HL-60 (cell line): ENCODE results near the gene DDX23.

ENCODE experiments used
- POLR2AphosphoS5 ChIP-seq: IDR thresholded peaks from 2 replicates; pipeline ENCODE4 v1.6.1; 2012; ENCODE audit warnings: low read depth
- TF ChIP-seq, protein P1 (sequence below): IDR thresholded peaks from one replicate; pipeline ENCODE4 v1.5.1; 2011; ENCODE audit warnings: low read length, control low read depth, inconsistent platforms; ENCODE audit not compliant: insufficient read depth
- TF ChIP-seq, protein P2 (sequence below): IDR thresholded peaks from 2 replicates; pipeline ENCODE4 v1.6.1; 2012; ENCODE audit warnings: low read depth; ENCODE audit not compliant: insufficient replicate concordance

DNA sequence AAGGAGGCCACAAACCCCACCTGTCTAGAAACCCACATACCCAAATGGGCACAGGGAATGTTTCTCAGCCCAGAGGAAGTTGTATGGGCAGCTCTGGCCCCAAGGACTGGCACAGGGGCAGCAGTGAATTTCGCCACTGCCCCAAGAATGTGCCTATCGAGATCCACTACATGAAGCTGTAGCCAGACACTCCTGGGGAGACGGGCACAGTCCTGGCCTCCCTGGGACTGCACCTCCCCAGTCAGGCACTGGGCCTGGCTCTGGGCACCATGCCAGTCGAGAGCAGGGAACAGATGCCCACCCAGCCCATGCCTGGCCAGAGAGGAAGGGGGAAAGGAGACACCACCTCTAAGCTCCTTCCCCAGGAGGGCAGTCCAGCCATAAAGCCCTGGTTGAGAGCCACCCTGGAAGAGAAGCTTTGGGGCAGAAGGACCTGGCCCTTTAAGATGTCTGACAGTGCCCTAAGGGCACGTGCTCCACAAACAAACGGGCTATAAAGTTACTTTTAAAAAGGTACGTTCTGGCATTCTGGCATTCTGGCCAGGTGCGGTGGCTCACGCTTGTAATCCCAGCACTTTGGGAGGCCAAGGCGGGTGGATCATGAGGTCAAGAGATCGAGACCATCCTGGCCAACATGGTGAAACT is 71.5 kb downstream of the DDX23 start:
- no peak for TF ChIP-seq POLR2AphosphoS5
- TF ChIP-seq, protein P1, sequence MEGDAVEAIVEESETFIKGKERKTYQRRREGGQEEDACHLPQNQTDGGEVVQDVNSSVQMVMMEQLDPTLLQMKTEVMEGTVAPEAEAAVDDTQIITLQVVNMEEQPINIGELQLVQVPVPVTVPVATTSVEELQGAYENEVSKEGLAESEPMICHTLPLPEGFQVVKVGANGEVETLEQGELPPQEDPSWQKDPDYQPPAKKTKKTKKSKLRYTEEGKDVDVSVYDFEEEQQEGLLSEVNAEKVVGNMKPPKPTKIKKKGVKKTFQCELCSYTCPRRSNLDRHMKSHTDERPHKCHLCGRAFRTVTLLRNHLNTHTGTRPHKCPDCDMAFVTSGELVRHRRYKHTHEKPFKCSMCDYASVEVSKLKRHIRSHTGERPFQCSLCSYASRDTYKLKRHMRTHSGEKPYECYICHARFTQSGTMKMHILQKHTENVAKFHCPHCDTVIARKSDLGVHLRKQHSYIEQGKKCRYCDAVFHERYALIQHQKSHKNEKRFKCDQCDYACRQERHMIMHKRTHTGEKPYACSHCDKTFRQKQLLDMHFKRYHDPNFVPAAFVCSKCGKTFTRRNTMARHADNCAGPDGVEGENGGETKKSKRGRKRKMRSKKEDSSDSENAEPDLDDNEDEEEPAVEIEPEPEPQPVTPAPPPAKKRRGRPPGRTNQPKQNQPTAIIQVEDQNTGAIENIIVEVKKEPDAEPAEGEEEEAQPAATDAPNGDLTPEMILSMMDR = no peak
- TF ChIP-seq, protein P2, sequence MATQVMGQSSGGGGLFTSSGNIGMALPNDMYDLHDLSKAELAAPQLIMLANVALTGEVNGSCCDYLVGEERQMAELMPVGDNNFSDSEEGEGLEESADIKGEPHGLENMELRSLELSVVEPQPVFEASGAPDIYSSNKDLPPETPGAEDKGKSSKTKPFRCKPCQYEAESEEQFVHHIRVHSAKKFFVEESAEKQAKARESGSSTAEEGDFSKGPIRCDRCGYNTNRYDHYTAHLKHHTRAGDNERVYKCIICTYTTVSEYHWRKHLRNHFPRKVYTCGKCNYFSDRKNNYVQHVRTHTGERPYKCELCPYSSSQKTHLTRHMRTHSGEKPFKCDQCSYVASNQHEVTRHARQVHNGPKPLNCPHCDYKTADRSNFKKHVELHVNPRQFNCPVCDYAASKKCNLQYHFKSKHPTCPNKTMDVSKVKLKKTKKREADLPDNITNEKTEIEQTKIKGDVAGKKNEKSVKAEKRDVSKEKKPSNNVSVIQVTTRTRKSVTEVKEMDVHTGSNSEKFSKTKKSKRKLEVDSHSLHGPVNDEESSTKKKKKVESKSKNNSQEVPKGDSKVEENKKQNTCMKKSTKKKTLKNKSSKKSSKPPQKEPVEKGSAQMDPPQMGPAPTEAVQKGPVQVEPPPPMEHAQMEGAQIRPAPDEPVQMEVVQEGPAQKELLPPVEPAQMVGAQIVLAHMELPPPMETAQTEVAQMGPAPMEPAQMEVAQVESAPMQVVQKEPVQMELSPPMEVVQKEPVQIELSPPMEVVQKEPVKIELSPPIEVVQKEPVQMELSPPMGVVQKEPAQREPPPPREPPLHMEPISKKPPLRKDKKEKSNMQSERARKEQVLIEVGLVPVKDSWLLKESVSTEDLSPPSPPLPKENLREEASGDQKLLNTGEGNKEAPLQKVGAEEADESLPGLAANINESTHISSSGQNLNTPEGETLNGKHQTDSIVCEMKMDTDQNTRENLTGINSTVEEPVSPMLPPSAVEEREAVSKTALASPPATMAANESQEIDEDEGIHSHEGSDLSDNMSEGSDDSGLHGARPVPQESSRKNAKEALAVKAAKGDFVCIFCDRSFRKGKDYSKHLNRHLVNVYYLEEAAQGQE = no peak
